ENCODE results near the gene SLC66A3.
A peak's percentile ranks its signal among the peaks of the same experiment; 100 is the strongest.

Gene SLC66A3

DNA sequence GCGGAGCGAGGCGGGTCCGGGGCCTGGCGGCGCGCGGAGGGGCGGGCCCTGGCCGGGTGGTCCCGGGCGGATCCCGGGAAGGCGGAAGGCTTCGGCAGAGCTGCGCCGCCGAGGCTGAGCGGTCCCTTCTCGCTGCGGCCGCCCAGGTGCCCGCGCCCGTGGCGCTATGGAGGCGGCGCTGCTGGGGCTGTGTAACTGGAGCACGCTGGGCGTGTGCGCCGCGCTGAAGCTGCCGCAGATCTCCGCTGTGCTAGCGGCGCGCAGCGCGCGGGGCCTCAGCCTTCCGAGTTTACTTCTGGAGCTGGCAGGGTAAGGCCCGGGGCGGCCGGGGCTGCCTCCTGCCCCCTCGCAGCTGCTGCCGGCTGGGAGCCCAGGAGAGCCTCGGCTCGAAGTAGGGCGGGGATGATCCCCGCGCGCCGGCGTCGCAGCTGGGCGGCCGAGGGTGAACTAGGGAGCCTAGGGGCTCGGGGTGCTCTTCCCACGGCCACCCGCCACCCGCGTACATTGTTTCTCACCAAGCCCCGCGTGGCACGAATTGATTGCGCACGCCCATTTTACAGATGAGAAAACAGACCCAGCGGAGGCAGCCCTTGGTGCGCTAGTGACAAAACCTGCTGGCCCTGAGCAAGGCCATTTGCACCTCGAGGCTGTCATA, at the start of gene SLC66A3:
Gene SLC66A3 (plus strand): TSS at position 87 of the 655 bp plus-strand sequence. CDS start 80 bp downstream, at position 167.
- H3K9me3 Mint-ChIP-seq, result no peaks in the 10 kb centered on the region
- no peaks in the 10 kb centered on the region for H3K36me3 Mint-ChIP-seq
- no peaks in the 10 kb centered on the region for H3K27me3 Mint-ChIP-seq
- peak within 1 kb of the TSS; percentile 41 for H3K27ac Mint-ChIP-seq
- peak within 1 kb of the TSS; percentile 84 for H3K4me3 Mint-ChIP-seq
- peaks cover 20% of the 10 kb centered on the region for H3K4me1 Mint-ChIP-seq

DNA sequence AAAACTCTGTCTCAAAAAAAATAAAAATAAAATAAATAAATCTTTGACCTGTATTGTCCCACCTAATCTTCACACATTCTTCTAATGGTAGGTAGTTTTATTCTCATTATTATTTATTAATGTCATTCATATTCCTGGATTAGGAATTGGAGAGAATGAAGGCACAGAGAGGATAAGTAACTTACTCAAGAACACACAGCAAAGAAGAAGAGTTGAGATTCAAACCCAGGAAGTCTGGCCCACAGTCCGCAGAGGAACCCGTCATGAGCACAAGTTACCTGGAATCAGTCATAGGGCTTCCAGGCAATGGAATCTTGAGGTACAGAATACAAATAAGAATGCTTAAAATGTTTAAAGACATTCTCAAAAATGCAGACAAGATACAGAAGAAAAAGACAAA, 46.3 kb upstream of the SLC66A3 start:
- H3K4me1 Mint-ChIP-seq, result peaks cover 16% of the 10 kb centered on the region
- H3K4me3 Mint-ChIP-seq, result no peak overlapping the region
- H3K27me3 Mint-ChIP-seq, result no peaks in the 10 kb centered on the region
- no peaks in the 10 kb centered on the region for H3K36me3 Mint-ChIP-seq
- H3K9me3 Mint-ChIP-seq, result no peaks in the 10 kb centered on the region
- no peak overlapping the region for H3K27ac Mint-ChIP-seq

DNA sequence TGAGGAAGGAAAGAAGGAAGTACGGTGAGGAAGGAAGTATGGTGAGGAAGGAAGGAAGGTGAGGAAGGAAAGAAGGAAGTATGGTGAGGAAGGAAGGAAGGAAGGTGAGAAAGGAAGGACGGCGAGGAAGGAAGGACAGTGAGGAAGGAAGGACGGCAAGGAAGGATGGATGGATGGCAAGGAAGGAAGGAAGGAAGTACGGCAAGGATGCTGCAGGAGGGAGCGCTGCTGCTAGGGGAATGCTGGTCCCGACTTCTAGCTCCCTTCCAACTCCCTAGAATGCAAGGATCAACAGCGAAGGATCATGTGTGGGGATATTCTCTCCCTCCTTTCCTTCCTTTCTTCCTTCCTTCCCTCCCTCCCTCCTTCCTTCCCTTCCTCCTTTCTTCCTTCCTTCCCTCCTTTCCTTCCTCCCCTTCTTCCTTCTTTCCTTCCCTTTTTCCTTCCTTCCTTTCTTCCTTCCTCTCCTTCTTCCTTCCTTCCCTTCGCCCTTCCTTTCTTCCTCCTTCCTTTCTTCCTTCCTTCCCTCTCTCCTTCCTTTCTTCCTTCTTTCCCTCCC, 42.3 kb upstream of the SLC66A3 start:
- H3K27ac Mint-ChIP-seq, result no peak overlapping the region
- no peaks in the 10 kb centered on the region for H3K9me3 Mint-ChIP-seq

DNA sequence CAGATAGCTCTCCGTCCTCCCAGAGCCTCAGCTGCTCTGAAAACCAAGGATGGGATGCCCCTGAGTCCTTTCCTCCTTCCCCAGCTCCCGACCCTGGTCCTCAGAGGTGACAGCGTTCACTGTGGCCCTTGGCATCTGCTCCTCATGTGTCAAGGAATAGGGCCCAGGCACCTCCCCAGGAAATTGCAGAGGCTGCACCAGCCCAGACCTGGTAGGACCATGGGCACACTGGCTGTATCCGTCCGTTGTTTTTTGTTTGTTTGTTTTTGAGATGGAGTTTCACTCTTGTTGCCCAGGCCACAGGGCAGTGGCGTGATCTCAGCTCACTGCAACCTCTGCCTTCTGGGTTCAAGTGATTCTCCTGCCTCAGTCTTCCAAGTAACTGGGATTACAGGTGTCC, 37.5 kb upstream of the SLC66A3 start:
- H3K27ac Mint-ChIP-seq, result no peak overlapping the region
- H3K4me1 Mint-ChIP-seq, result peaks cover 5% of the 10 kb centered on the region
- no peaks in the 10 kb centered on the region for H3K36me3 Mint-ChIP-seq
- no peaks in the 10 kb centered on the region for H3K9me3 Mint-ChIP-seq
- no peaks in the 10 kb centered on the region for H3K27me3 Mint-ChIP-seq
- no peak overlapping the region for H3K4me3 Mint-ChIP-seq

More for the DNA sequence above, 42.3 kb upstream of the SLC66A3 start:
- H3K36me3 Mint-ChIP-seq, result no peaks in the 10 kb centered on the region
- no peak overlapping the region for H3K4me3 Mint-ChIP-seq
- H3K4me1 Mint-ChIP-seq, result no peaks in the 10 kb centered on the region
- no peaks in the 10 kb centered on the region for H3K27me3 Mint-ChIP-seq

DNA sequence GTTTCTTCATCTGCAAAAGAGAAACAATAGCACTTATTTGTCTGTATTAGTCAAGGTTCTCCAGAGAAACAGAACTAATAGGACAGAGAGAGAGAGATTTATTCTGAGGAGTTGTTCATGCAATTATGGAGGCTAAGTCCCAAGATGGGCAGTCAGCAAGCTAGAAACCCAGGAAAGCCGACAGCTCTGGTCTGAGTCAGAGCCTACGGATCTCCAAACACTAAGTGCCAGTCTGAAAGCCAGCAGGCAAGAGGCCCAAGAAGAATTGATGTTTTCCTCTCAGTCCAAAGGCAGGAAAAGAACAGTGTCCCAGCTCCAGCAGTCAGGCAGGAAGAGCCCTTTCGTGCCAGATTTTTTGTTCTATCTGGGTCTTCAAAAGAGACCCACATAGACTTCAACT, 36.5 kb upstream of the SLC66A3 start:
- H3K9me3 Mint-ChIP-seq, result no peaks in the 10 kb centered on the region
- H3K27ac Mint-ChIP-seq, result no peak overlapping the region
- H3K36me3 Mint-ChIP-seq, result no peaks in the 10 kb centered on the region
- H3K4me3 Mint-ChIP-seq, result no peak overlapping the region
- H3K4me1 Mint-ChIP-seq, result peaks cover 5% of the 10 kb centered on the region
- H3K27me3 Mint-ChIP-seq, result no peaks in the 10 kb centered on the region

DNA sequence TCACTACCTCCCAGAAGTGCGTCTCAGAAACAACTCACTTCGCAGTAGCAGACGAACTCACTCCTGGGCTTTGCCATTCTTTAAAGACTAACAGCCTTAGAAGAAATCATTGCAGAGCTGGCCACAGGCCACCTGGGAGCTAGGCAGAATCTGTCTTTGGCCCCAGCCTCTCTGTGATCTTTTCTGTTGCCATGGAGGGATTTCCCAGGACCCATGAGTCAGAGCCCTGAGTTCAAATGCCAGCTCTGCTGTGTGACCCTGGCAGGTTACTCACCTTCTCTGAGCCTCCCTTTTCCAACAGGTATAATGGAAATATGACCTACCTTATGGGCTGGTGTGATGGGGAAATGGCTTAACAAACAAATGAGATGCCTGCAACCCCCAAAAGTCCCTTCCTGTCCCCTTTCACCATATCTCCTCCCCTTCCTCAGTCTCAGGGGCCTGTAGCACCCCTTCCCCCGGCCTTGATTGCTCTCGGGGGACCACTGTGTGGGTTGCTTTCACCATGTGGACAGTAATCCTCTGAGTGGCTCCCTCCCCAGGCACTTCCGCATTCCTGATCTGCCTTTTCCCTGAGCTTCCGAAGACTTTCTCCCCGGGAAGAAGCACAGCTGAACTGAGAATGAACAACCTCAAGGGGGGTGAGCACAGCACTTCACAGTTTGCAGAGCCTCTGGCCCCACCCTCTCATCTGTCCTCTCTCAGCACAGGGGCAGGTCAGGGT, 34.0 kb upstream of the SLC66A3 start:
- no peaks in the 10 kb centered on the region for H3K27me3 Mint-ChIP-seq
- H3K4me3 Mint-ChIP-seq, result no peak overlapping the region
- H3K4me1 Mint-ChIP-seq, result peaks cover 5% of the 10 kb centered on the region
- no peaks in the 10 kb centered on the region for H3K9me3 Mint-ChIP-seq
- H3K27ac Mint-ChIP-seq, result no peak overlapping the region
- no peaks in the 10 kb centered on the region for H3K36me3 Mint-ChIP-seq

DNA sequence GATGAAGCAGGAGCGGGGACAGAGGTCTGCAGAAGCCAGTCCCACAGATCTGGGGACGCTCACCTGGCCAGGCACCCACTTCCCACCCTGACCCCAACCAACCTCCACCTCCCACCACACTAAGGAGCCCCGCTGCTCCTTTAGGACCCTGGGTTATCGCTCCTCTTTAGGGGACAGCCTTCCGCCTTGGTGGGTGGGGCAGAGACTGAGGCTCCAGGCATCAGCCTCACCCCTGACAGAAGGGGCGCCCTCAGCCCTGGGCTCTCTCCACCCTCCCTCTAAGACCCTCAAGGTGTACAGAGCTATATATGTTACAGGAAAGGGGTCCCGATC, 33.5 kb upstream of the SLC66A3 start:
- H3K27me3 Mint-ChIP-seq, result no peaks in the 10 kb centered on the region
- H3K36me3 Mint-ChIP-seq, result no peaks in the 10 kb centered on the region
- no peaks in the 10 kb centered on the region for H3K9me3 Mint-ChIP-seq
- H3K4me3 Mint-ChIP-seq, result no peak overlapping the region
- H3K27ac Mint-ChIP-seq, result no peak overlapping the region
- H3K4me1 Mint-ChIP-seq, result peaks cover 5% of the 10 kb centered on the region

DNA sequence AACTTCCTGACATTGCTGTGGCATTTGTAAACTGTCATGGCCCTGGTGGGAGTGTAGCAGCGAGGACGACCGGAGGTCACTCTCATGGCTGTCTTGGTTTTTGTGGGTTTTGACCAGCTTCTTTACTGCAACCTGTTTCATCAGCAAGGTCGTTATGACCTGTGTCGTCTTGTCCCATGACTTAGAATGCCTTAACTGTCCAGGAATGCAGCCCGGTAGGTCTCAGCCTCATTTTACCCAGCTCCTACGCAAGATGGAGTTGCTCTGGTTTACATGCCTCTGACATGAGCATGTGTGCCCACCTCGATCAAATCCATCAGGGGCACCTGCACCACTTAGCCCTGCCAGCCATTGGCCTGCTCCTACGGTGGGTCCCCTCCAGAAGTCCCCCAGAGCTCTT, 32.9 kb upstream of the SLC66A3 start:
- Mint-ChIP-seq H3K27ac (no peak overlapping the region), H3K4me1 (peaks cover 5% of the 10 kb centered on the region), H3K4me3 (no peak overlapping the region), H3K27me3 (no peaks in the 10 kb centered on the region), H3K36me3 (no peaks in the 10 kb centered on the region), H3K9me3 (no peaks in the 10 kb centered on the region)

DNA sequence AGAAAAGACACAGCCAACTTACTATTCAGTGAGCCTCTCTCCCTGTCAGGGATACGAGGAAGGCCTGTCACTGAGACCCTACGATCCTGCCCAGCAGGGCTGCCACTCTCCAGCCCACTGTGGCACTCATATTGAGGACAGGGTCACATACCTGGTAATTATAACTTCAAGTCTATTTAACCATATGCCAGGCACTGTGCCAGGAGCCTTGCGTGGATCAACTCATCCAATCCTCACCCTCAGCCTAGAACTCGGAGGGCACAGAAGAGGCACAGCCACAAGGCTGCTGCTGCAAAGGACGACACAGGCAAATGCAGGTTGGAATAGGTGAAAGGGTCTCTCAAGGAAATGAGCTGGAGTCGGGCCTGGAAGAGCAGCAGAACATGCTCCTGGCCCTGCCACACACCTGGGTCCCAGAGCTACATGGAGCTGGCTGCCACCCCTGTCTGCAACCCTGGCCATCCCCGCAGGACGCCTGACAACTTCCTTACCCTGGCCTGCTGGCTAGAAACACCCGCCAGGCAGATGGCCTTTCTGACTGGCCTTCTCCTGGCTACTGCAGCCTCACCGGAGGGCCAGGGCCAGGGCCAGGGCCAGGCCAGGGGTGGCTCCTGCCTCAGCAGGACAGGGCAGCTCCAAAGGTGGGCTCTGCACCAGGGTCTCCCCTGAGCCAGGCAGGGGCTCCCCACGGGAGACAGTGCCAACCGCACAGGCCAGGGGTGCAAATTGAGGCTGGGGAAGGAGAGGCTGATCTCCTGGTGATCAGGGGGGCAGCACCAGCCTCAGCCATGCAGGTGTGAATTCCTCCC, 32.1 kb upstream of the SLC66A3 start:
- no peak overlapping the region for H3K27ac Mint-ChIP-seq
- H3K9me3 Mint-ChIP-seq, result no peaks in the 10 kb centered on the region
- H3K4me3 Mint-ChIP-seq, result no peak overlapping the region
- H3K27me3 Mint-ChIP-seq, result no peaks in the 10 kb centered on the region
- no peaks in the 10 kb centered on the region for H3K36me3 Mint-ChIP-seq
- H3K4me1 Mint-ChIP-seq, result peaks cover 5% of the 10 kb centered on the region

DNA sequence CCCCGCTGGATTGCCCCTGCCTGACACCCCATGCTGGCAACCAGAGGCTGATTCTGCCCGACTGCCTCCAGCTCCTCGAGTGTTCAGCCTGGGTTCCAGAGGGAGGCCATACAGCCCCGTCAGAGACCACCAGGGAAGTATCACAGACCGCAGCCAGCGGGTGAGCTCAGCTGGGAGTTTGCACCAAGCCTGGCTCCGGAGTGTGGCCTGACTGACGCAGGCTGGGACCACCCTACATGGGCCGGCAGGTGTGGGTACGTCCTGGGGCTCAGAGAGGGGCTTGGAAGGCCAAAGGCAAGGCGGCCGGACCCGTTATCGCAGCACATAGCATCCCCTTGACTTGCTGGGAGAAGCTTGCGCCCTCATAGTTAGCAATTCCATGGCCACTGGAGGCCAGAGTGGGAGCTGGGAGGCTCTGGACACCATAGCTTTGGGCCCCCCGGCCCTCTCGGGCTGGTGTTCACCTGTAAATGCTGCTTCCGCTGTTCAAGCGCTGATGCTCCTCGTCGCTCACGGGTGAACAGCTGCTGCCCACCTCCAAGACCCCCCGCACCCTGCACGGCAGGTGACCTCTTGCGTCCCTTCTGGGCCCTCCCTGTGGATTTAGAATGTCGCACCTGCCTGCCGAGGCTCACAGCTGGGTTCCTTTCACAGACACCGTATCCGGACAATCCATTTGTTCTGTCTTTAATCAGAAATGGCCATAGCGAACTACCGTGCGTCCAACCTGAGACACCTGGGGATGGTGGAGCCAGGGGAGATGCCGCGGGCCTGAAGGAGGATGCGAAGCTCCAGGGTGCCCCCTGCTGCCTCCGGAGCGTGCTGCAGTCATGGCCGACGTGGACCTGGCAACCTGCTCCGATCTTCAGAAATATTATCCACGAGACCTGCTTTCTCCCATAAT, 31.2 kb upstream of the SLC66A3 start:
- Mint-ChIP-seq H3K4me3 (no peak overlapping the region), H3K9me3 (no peaks in the 10 kb centered on the region), H3K27me3 (no peaks in the 10 kb centered on the region), H3K27ac (no peak overlapping the region), H3K36me3 (no peaks in the 10 kb centered on the region), H3K4me1 (peaks cover 5% of the 10 kb centered on the region)

DNA sequence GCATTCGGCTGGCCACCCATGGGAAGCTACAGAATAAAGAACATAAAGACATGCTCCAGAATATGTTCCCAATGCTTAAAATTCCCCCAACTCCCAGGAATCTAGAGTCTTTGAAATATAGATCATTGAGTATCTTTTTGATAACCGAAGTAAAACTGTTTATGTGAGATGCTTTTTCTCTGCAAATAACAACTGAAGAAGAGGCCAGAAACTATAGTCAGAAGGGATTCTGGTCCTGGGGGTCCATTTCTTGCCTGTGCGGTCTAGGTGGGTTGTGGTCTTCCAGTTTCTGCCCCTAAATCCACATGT, 30.6 kb upstream of the SLC66A3 start:
- Mint-ChIP-seq H3K27ac (no peak overlapping the region), H3K4me3 (no peak overlapping the region), H3K27me3 (no peaks in the 10 kb centered on the region), H3K36me3 (no peaks in the 10 kb centered on the region), H3K9me3 (no peaks in the 10 kb centered on the region), H3K4me1 (peaks cover 5% of the 10 kb centered on the region)

DNA sequence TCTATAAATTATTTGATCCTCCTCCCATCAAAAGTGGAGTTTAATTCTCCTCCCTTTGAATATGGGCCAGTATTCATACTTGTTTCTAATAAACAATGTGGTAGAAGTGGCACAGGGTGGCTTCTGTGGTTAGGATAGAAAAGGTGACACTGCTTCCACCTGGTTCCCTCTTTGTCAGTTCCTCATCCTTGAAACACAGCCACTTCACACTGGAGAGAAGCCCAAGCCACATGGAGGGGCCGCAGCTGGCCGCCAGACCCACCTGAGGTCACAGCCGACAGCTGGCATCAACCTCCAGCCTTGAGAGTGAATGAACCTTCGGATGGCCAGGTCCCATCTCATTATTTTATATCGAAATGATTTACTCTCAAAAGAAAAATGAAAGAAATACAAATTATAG, 27.5 kb upstream of the SLC66A3 start:
- peaks cover 19% of the 10 kb centered on the region for H3K4me1 Mint-ChIP-seq
- no peaks in the 10 kb centered on the region for H3K36me3 Mint-ChIP-seq
- no peak overlapping the region for H3K4me3 Mint-ChIP-seq
- no peaks in the 10 kb centered on the region for H3K9me3 Mint-ChIP-seq
- H3K27ac Mint-ChIP-seq, result peak overlapping the region; percentile 12
- H3K27me3 Mint-ChIP-seq, result no peaks in the 10 kb centered on the region

DNA sequence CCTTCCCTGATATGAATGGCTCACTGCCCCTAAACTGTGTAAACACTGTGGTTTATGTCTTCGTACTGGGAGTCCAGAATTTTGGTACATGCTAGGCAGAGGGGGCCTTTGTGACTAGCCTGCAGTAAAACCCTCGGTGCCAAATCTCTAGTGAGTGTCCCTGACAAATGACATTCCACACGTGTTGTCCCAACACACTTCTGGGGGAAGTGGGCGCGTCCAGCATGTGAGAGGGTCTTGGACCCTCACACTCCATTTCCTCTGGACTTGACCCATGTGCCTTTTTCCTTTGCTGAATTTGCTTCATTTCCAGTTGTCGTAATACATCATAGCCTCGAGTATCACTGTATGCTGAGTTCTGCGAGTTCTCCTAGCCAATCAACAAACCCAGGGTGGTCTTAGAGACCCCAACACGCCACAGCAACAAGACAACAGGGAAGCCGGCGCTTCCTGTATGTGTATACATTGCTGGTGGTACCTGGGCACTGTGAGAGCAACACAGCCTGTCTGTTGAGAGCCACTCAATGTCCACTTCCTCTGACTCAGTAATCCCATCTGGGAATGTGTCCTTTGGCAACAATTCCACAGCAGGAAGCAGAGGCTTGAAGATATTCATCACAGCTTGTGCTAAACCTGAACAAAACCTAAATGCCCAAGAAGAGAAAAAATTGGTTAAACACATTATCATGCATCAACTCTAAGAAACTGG, 26.9 kb upstream of the SLC66A3 start:
- H3K4me1 Mint-ChIP-seq, result peaks cover 23% of the 10 kb centered on the region
- no peaks in the 10 kb centered on the region for H3K27me3 Mint-ChIP-seq
- H3K9me3 Mint-ChIP-seq, result no peaks in the 10 kb centered on the region
- no peaks in the 10 kb centered on the region for H3K36me3 Mint-ChIP-seq
- no peak overlapping the region for H3K4me3 Mint-ChIP-seq
- no peak overlapping the region for H3K27ac Mint-ChIP-seq

DNA sequence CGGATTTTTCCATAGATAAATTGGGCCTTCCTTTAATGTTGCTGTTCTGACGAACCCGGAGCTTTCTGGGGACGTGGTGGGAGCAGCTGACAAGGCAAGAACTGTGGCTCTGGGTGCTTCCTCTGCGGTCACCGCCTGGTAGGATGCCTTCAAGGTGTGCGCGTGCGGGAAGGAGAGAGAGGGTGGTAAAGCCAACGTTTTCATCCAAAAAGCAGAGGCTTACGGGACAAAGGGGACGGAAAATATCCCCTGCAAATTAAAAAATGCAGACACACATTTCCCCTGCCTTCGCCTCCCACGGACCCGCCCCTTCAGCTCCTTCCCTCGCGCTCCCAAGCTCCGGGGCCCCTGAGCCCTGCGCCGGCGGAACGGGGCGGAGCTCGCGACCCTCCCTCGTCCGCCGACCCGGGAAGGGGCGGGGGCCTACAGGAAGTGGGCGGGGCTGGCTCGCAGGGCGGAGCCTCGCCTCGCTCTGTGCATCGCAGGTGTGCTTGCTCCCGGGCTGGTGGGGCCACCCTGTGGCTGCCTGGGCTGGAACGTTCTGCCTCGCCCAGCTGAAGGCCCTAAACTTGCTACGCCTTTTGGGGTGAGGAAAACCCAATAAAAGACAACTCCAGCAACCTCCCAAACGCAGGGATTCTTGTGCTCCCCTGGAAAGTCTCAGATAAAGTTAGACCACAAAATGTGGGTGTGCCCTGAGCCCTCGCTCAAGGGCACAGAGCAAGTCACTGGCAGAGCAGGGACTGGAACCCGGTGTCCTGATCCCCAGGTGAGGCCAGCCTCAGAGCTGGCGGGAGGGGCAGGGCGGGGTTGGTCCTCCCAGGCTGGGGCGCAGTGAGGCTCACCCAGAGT, 25.4 kb upstream of the SLC66A3 start:
- H3K4me1 Mint-ChIP-seq, result peaks cover 23% of the 10 kb centered on the region
- no peaks in the 10 kb centered on the region for H3K9me3 Mint-ChIP-seq
- no peaks in the 10 kb centered on the region for H3K27me3 Mint-ChIP-seq
- peak overlapping the region; percentile 46 for H3K27ac Mint-ChIP-seq
- H3K36me3 Mint-ChIP-seq, result no peaks in the 10 kb centered on the region
- peak overlapping the region; percentile 66 for H3K4me3 Mint-ChIP-seq
